GM12878 (cell line): ENCODE results near the gene GRK2. TPM values are rescaled to one million over a fixed set of nuclear protein-coding genes. Genes with fewer than 3 reads are reported as not detected.

ENCODE experiments used
- CBX3 ChIP-seq: fragments of 200-600 bp; sonication (generic); IDR thresholded peaks from 2 replicates; pipeline ENCODE4 v1.6.1; 2016; ENCODE audit warnings: low read depth, borderline replicate concordance
- CEBPB ChIP-seq, 2 experiments: fragments of 150-350 bp in 1 of 2; IDR thresholded peaks; 2 replicates each; pipeline ENCODE4 v1.6.1; 2012 to 2014; ENCODE audit warnings: low read depth in 2 of 2, low read length in 2 of 2, borderline replicate concordance in 1 of 2, inconsistent platforms in 1 of 2
- ETV6 ChIP-seq, 2 experiments: fragments of 450-650 bp in 1 of 2; IDR thresholded peaks in 1 of 2; conservative IDR thresholded peaks in 1 of 2; 2 replicates each; pipeline ENCODE4 v1.6.1; 2014; ENCODE audit warnings: antibody characterized with exemption in 1 of 2, borderline replicate concordance in 1 of 2, low read depth in 1 of 2, mild to moderate bottlenecking in 1 of 2, moderate library complexity in 1 of 2
- FOXK2 ChIP-seq: fragments of 450-650 bp; IDR thresholded peaks from 2 replicates; pipeline ENCODE4 v1.6.1; 2017; ENCODE audit warnings: mild to moderate bottlenecking, moderate library complexity
- IRF3 ChIP-seq: fragments of 450-650 bp; IDR thresholded peaks from 2 replicates; pipeline ENCODE4 v1.6.1; 2014; ENCODE audit warnings: mild to moderate bottlenecking
- JUNB ChIP-seq: IDR thresholded peaks from 2 replicates; pipeline ENCODE4 v1.6.1; 2016; ENCODE audit warnings: antibody characterized with exemption, mild to moderate bottlenecking
- KLF5 ChIP-seq: fragments of 450-650 bp; IDR thresholded peaks from 2 replicates; pipeline ENCODE4 v1.6.1; 2014; ENCODE audit warnings: mild to moderate bottlenecking; ENCODE audit not compliant: partially characterized antibody
- MEF2A ChIP-seq: IDR thresholded peaks from 2 replicates; pipeline ENCODE4 v1.6.1; 2011; ENCODE audit warnings: low read depth, mild to moderate bottlenecking, low read length, moderate library complexity; ENCODE audit not compliant: insufficient read depth
- MEF2B ChIP-seq: fragments of 450-650 bp; IDR thresholded peaks from 2 replicates; pipeline ENCODE4 v1.6.1; 2018; ENCODE audit warnings: mild to moderate bottlenecking, moderate library complexity; ENCODE audit not compliant: partially characterized antibody, poor library complexity, severe bottlenecking
- MTA3 ChIP-seq: IDR thresholded peaks from 2 replicates; pipeline ENCODE4 v1.6.1; 2012; ENCODE audit warnings: low read length, inconsistent platforms, borderline replicate concordance
- MXI1 ChIP-seq: fragments of 150-350 bp; IDR thresholded peaks from 2 replicates; pipeline ENCODE4 v1.6.1; 2011; ENCODE audit warnings: low read depth, mild to moderate bottlenecking, inconsistent platforms, low read length, improper control_type of control experiment
- MYB ChIP-seq: fragments of 150-350 bp; IDR thresholded peaks from 2 replicates; pipeline ENCODE4 v1.6.1; 2014; ENCODE audit warnings: mild to moderate bottlenecking, low read depth, low read length, borderline replicate concordance
- NBN ChIP-seq: fragments of 450-650 bp; IDR thresholded peaks from 2 replicates; pipeline ENCODE4 v1.6.1; 2016
- NFIC ChIP-seq: IDR thresholded peaks from 2 replicates; pipeline ENCODE4 v1.6.1; 2012; ENCODE audit warnings: low read depth, mild to moderate bottlenecking, inconsistent platforms, low read length, moderate library complexity
- NR2C1 ChIP-seq: fragments of 450-650 bp; IDR thresholded peaks from 2 replicates; pipeline ENCODE4 v1.6.1; 2017; ENCODE audit warnings: antibody characterized with exemption, mild to moderate bottlenecking, moderate library complexity
- NR2F1 ChIP-seq: fragments of 450-650 bp; conservative IDR thresholded peaks from 2 replicates; pipeline ENCODE4 v1.6.1; 2017; ENCODE audit warnings: mild to moderate bottlenecking
- PML ChIP-seq: IDR thresholded peaks from 2 replicates; pipeline ENCODE4 v1.6.1; 2012; ENCODE audit warnings: low read length, inconsistent platforms
- POLR2AphosphoS5 ChIP-seq: IDR thresholded peaks from 2 replicates; pipeline ENCODE4 v1.6.1; 2011; ENCODE audit warnings: mild to moderate bottlenecking, low read length, inconsistent platforms
- RAD51 ChIP-seq: fragments of 450-650 bp; IDR thresholded peaks from 2 replicates; pipeline ENCODE4 v1.6.1; 2016; ENCODE audit warnings: moderate library complexity, mild to moderate bottlenecking, inconsistent platforms
- RB1 ChIP-seq: fragments of 450-650 bp; formaldehyde crosslinking; IDR thresholded peaks from 2 replicates; pipeline ENCODE4 v1.6.1; 2017; ENCODE audit warnings: mild to moderate bottlenecking, borderline replicate concordance
- RBBP5 ChIP-seq: fragments of 200-600 bp; sonication (generic); conservative IDR thresholded peaks from 2 replicates; pipeline ENCODE4 v1.6.1; 2016
- SMAD1 ChIP-seq: fragments of 450-650 bp; IDR thresholded peaks from 2 replicates; pipeline ENCODE4 v1.6.1; 2018; ENCODE audit warnings: mild to moderate bottlenecking, low read depth; ENCODE audit not compliant: partially characterized antibody
- SMARCA5 ChIP-seq: fragments of 450-650 bp; IDR thresholded peaks from 2 replicates; pipeline ENCODE4 v1.6.1; 2017; ENCODE audit warnings: mild to moderate bottlenecking
- SP1 ChIP-seq: IDR thresholded peaks from one replicate; pipeline ENCODE4 v1.6.1; 2011; ENCODE audit warnings: low read depth, low read length
- SUZ12 ChIP-seq: fragments of 200-600 bp; sonication (generic); IDR thresholded peaks from one replicate; pipeline ENCODE4 v1.6.1; 2018; ENCODE audit warnings: antibody characterized with exemption, mild to moderate bottlenecking; ENCODE audit not compliant: unreplicated experiment
- ZBTB11 ChIP-seq: fragments of 450-650 bp; formaldehyde crosslinking; IDR thresholded peaks from 2 replicates; pipeline ENCODE4 v1.5.0; 2022; ENCODE audit warnings: mild to moderate bottlenecking, missing genetic modification characterization
- ZNF217 ChIP-seq: fragments of 450-650 bp; IDR thresholded peaks from 2 replicates; pipeline ENCODE4 v1.6.1; 2017; ENCODE audit warnings: antibody characterized with exemption, mild to moderate bottlenecking
- polyA plus RNA-seq, 11 experiments: library from polyadenylated mRNA; depleted of rRNA in 4 of 11; unstranded in 6 of 11; stranded (reverse) in 5 of 11; fragments of >200 nt; fragmentation: Nextera tagmentation in 4 of 11; fragmentation: Illumina TruSeq in 1 of 11; extraction: Ambion mirVana in 4 of 11; extraction: Trizol in 1 of 11; gene quantifications; 1 replicate in 1 of 11; 2 replicates in 10 of 11; pipeline versions ENCODE4 v1.2.1 to v1.2.3, GENCODE V29; 2011 to 2016; ENCODE audit warnings: inconsistent platforms in 2 of 11, missing spikeins in 2 of 11, low read depth in 1 of 11
- total RNA-seq, 4 experiments: library from RNA; depleted of rRNA in 3 of 4; stranded (reverse); fragments of >200 nt in 3 of 4; fragmentation: Illumina TruSeq in 1 of 4; extraction: Trizol in 1 of 4; gene quantifications; 2 replicates each; pipeline versions ENCODE4 v1.2.1 to v1.2.3, GENCODE V29; 2013 to 2021
- TF ChIP-seq, protein P1 (sequence below): IDR thresholded peaks from 2 replicates; pipeline ENCODE4 v1.6.1; 2012; ENCODE audit warnings: low read length, inconsistent platforms

Gene GRK2
- total and polyA plus RNA-seq, 10 of the 15 experiments (the other 5 are each of a cell fraction or from before 2014, with no cell fraction given) = 1.0 to 160 (median 66.1) TPM

DNA sequence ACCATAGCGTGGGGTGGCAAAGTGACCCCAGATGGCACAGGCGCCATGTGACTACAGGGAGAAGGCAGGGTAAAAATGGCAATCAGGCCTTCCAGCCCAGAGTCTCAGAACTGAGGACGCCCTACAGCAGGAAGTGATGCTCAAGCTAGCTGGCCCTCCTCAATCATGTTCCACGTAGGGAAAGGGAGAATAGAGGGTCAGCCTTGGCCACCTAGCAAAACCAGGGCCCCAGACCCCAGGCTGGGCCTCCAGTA, 21.9 kb downstream of the GRK2 start (continued):
- TF ChIP-seq SMAD1 (no peak), IRF3 (no peak), NBN (no peak), POLR2AphosphoS5 (no peak), MEF2B (no peak), PML (no peak), NR2C1 (no peak), MYB (no peak), SP1 (no peak), ETV6 (conservative IDR thresholded peaks at IDR 0.05 in 1 of 2, IDR thresholded peaks at IDR 0.05 in 1 of 2; ENCODE audit: borderline replicate concordance in 1 of 2, low read depth in 1 of 2) (no peak), CBX3 (no peak), SMARCA5 (no peak), SUZ12 (no peak), CEBPB (IDR thresholded peaks at IDR 0.05; ENCODE audit: borderline replicate concordance in 1 of 2, low read depth in 2 of 2, low read length in 2 of 2) (no peak), RB1 (no peak), RBBP5 (no peak), NFIC (no peak), NR2F1 (0 out of 2 replicates have a peak, but pooled peaks have one; percentile 16), ZNF217 (no peak), MXI1 (no peak), MEF2A (no peak), FOXK2 (no peak), JUNB (no peak), ZBTB11 (CRISPR knock-in tag) (no peak), RAD51 (peak; percentile 65), KLF5 (no peak), MTA3 (peak; percentile 89; the same call in 1 of the 2 replicates)
- TF ChIP-seq, protein P1, sequence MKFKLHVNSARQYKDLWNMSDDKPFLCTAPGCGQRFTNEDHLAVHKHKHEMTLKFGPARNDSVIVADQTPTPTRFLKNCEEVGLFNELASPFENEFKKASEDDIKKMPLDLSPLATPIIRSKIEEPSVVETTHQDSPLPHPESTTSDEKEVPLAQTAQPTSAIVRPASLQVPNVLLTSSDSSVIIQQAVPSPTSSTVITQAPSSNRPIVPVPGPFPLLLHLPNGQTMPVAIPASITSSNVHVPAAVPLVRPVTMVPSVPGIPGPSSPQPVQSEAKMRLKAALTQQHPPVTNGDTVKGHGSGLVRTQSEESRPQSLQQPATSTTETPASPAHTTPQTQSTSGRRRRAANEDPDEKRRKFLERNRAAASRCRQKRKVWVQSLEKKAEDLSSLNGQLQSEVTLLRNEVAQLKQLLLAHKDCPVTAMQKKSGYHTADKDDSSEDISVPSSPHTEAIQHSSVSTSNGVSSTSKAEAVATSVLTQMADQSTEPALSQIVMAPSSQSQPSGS = 0 out of 2 replicates have a peak, but pooled peaks have one; percentile 4
